Activated naive CD8-positive, alpha-beta T cell treated with anti-CD3 and anti-CD28 coated beads, Interleukin-2, amount 10 ng/mL, durations not matched to agents 7 days and 5 days (primary cell): Measurements from ENCODE around the gene SOCS6. TPM values are rescaled to one million over a fixed set of nuclear protein-coding genes. Genes with fewer than 3 reads are reported as not detected.

ENCODE experiments used
- ATAC-seq: fragments of 150-1000 bp; cut with Tn5 transposase; one replicate; pipeline ENCODE4 v1.10.0; 2021; ENCODE audit warnings: low read depth, moderate library complexity
- POLR2A ChIA-PET: fragments of 350-600 bp; sonication (Branson Sonifier 250); formaldehyde crosslinking; loops from one replicate; lab custom pipeline; 2021; ENCODE audit warnings: antibody characterized with exemption; lab: Charles Lee
- DNase-seq: peaks from one replicate; pipeline ENCODE4 v3.0.0; 2021
- H3K27ac Mint-ChIP-seq: one replicate; pipeline ENCODE4 v1.8.0; 2022; ENCODE audit warnings: mild to moderate bottlenecking, mixed read lengths
- H3K27me3 Mint-ChIP-seq: one replicate; pipeline ENCODE4 v1.8.0; 2022; ENCODE audit warnings: mild to moderate bottlenecking, moderate library complexity, mixed read lengths
- H3K36me3 Mint-ChIP-seq: one replicate; pipeline ENCODE4 v1.8.0; 2021; ENCODE audit warnings: mild to moderate bottlenecking, mixed read lengths
- H3K4me1 Mint-ChIP-seq: one replicate; pipeline ENCODE4 v1.8.0; 2021; ENCODE audit warnings: mixed read lengths
- H3K4me3 Mint-ChIP-seq: one replicate; pipeline ENCODE4 v1.8.0; 2022; ENCODE audit warnings: mild to moderate bottlenecking, moderate library complexity, mixed read lengths
- H3K9me3 Mint-ChIP-seq: one replicate; pipeline ENCODE4 v1.8.0; 2021; ENCODE audit warnings: mixed read lengths
- total RNA-seq, 2 experiments: library from RNA; stranded (reverse); gene quantifications; one replicate each; pipeline ENCODE4 v1.2.3, GENCODE V29; 2021

Gene SOCS6
- total RNA-seq, 2 experiments from 2014 or later, result 1.8 to 1.9 TPM

GRCh38 chr18:70321616-70322015 lies 32.8 kb downstream of the SOCS6 start:
- POLR2A ChIA-PET, result no interaction called here
- no peak overlapping the region for H3K27ac Mint-ChIP-seq
- H3K4me1 Mint-ChIP-seq, result no peaks in the 10 kb centered on the region
- no peak for DNase-seq
- H3K9me3 Mint-ChIP-seq, result no peaks in the 10 kb centered on the region
- peaks cover 1% of the 10 kb centered on the region for H3K36me3 Mint-ChIP-seq
- ATAC-seq, result no peak
- H3K27me3 Mint-ChIP-seq, result no peaks in the 10 kb centered on the region
- H3K4me3 Mint-ChIP-seq, result no peak overlapping the region

- DNase-seq (no peak), ATAC-seq (no peak)
- no peaks in the 10 kb centered on the region for H3K9me3 Mint-ChIP-seq
- peaks cover 1% of the 10 kb centered on the region for H3K36me3 Mint-ChIP-seq
- POLR2A ChIA-PET, result no interaction called here
- H3K4me3 Mint-ChIP-seq, result no peak overlapping the region
- no peak overlapping the region for H3K27ac Mint-ChIP-seq
- H3K27me3 Mint-ChIP-seq, result no peaks in the 10 kb centered on the region
- no peaks in the 10 kb centered on the region for H3K4me1 Mint-ChIP-seq
Measured at GRCh38 chr18:70322385-70322784, 33.5 kb downstream of the SOCS6 start.

GRCh38 chr18:70322928-70323327 lies 34.1 kb downstream of the SOCS6 start:
- Mint-ChIP-seq H3K36me3 (peaks cover 1% of the 10 kb centered on the region), H3K4me3 (no peak overlapping the region), H3K4me1 (no peaks in the 10 kb centered on the region), H3K27me3 (no peaks in the 10 kb centered on the region), H3K27ac (no peak overlapping the region), H3K9me3 (no peaks in the 10 kb centered on the region)
- no peak for ATAC-seq
- DNase-seq, result no peak
- POLR2A ChIA-PET, result no interaction called here

- peaks cover 3% of the 10 kb centered on the region for H3K36me3 Mint-ChIP-seq
- H3K27me3 Mint-ChIP-seq, result no peaks in the 10 kb centered on the region
- H3K4me3 Mint-ChIP-seq, result no peak overlapping the region
- H3K27ac Mint-ChIP-seq, result no peak overlapping the region
- no peaks in the 10 kb centered on the region for H3K4me1 Mint-ChIP-seq
- POLR2A ChIA-PET, result no interaction called here
- DNase-seq (no peak), ATAC-seq (no peak)
- H3K9me3 Mint-ChIP-seq, result no peaks in the 10 kb centered on the region
Measured at GRCh38 chr18:70324897-70325296, 36.1 kb downstream of the SOCS6 start.

- H3K36me3 Mint-ChIP-seq, result peaks cover 3% of the 10 kb centered on the region
- no peak for ATAC-seq
- no peaks in the 10 kb centered on the region for H3K4me1 Mint-ChIP-seq
- no peaks in the 10 kb centered on the region for H3K9me3 Mint-ChIP-seq
- no peak overlapping the region for H3K27ac Mint-ChIP-seq
- POLR2A ChIA-PET, result no interaction called here
- no peaks in the 10 kb centered on the region for H3K27me3 Mint-ChIP-seq
- no peak overlapping the region for H3K4me3 Mint-ChIP-seq
- no peak for DNase-seq
Measured at GRCh38 chr18:70326255-70326654, 37.4 kb downstream of the SOCS6 start.

GRCh38 chr18:70328169-70328568 lies 39.3 kb downstream of the SOCS6 start:
- no peaks in the 10 kb centered on the region for H3K4me1 Mint-ChIP-seq
- no peaks in the 10 kb centered on the region for H3K27me3 Mint-ChIP-seq
- ATAC-seq, result no peak
- POLR2A ChIA-PET, result no interaction called here
- peaks cover 3% of the 10 kb centered on the region for H3K36me3 Mint-ChIP-seq
- no peak for DNase-seq
- H3K4me3 Mint-ChIP-seq, result no peak overlapping the region
- no peaks in the 10 kb centered on the region for H3K9me3 Mint-ChIP-seq
- H3K27ac Mint-ChIP-seq, result no peak overlapping the region

- Mint-ChIP-seq H3K27me3 (no peaks in the 10 kb centered on the region), H3K27ac (no peak overlapping the region), H3K9me3 (no peaks in the 10 kb centered on the region), H3K36me3 (peaks cover 3% of the 10 kb centered on the region), H3K4me3 (no peak overlapping the region), H3K4me1 (no peaks in the 10 kb centered on the region)
- POLR2A ChIA-PET, result no interaction called here
- DNase-seq, result no peak
- no peak for ATAC-seq
Measured at GRCh38 chr18:70329071-70329470, 40.2 kb downstream of the SOCS6 start.

- Mint-ChIP-seq H3K27me3 (no peaks in the 10 kb centered on the region), H3K27ac (no peak overlapping the region), H3K4me1 (no peaks in the 10 kb centered on the region), H3K4me3 (no peak overlapping the region), H3K36me3 (peaks cover 2% of the 10 kb centered on the region), H3K9me3 (no peaks in the 10 kb centered on the region)
- ATAC-seq, result no peak
- POLR2A ChIA-PET, result no interaction called here
- no peak for DNase-seq
Measured at GRCh38 chr18:70330887-70331286, 42.0 kb downstream of the SOCS6 start.

GRCh38 chr18:70331456-70332097 lies 42.7 kb downstream of the SOCS6 start:
- H3K27me3 Mint-ChIP-seq, result no peaks in the 10 kb centered on the region
- H3K9me3 Mint-ChIP-seq, result no peaks in the 10 kb centered on the region
- no peak overlapping the region for H3K27ac Mint-ChIP-seq
- DNase-seq, result no peak
- POLR2A ChIA-PET, result no interaction called here
- peaks cover 2% of the 10 kb centered on the region for H3K36me3 Mint-ChIP-seq
- no peak for ATAC-seq
- no peaks in the 10 kb centered on the region for H3K4me1 Mint-ChIP-seq
- no peak overlapping the region for H3K4me3 Mint-ChIP-seq

GRCh38 chr18:70332694-70333093 lies 43.8 kb downstream of the SOCS6 start:
- Mint-ChIP-seq H3K4me3 (no peak overlapping the region), H3K36me3 (peaks cover 2% of the 10 kb centered on the region), H3K9me3 (no peaks in the 10 kb centered on the region), H3K27me3 (no peaks in the 10 kb centered on the region), H3K4me1 (no peaks in the 10 kb centered on the region), H3K27ac (no peak overlapping the region)
- ATAC-seq, result no peak
- DNase-seq, result no peak
- POLR2A ChIA-PET, result no interaction called here

GRCh38 chr18:70333316-70333715 lies 44.5 kb downstream of the SOCS6 start:
- no peaks in the 10 kb centered on the region for H3K9me3 Mint-ChIP-seq
- DNase-seq (no peak), ATAC-seq (no peak)
- no peaks in the 10 kb centered on the region for H3K27me3 Mint-ChIP-seq
- H3K27ac Mint-ChIP-seq, result no peak overlapping the region
- no peak overlapping the region for H3K4me3 Mint-ChIP-seq
- POLR2A ChIA-PET, result no interaction called here
- peaks cover 2% of the 10 kb centered on the region for H3K36me3 Mint-ChIP-seq
- H3K4me1 Mint-ChIP-seq, result no peaks in the 10 kb centered on the region

GRCh38 chr18:70333757-70334156 lies 44.9 kb downstream of the SOCS6 start:
- H3K4me1 Mint-ChIP-seq, result no peaks in the 10 kb centered on the region
- POLR2A ChIA-PET, result no interaction called here
- no peak for ATAC-seq
- no peaks in the 10 kb centered on the region for H3K27me3 Mint-ChIP-seq
- no peaks in the 10 kb centered on the region for H3K9me3 Mint-ChIP-seq
- H3K27ac Mint-ChIP-seq, result no peak overlapping the region
- no peaks in the 10 kb centered on the region for H3K36me3 Mint-ChIP-seq
- H3K4me3 Mint-ChIP-seq, result no peak overlapping the region
- no peak for DNase-seq

- Mint-ChIP-seq H3K36me3 (no peaks in the 10 kb centered on the region), H3K27me3 (no peaks in the 10 kb centered on the region), H3K27ac (no peak overlapping the region), H3K4me3 (no peak overlapping the region), H3K4me1 (no peaks in the 10 kb centered on the region), H3K9me3 (no peaks in the 10 kb centered on the region)
- POLR2A ChIA-PET, result no interaction called here
- no peak for DNase-seq
- no peak for ATAC-seq
Measured at GRCh38 chr18:70334264-70334663, 45.4 kb downstream of the SOCS6 start.

GRCh38 chr18:70334728-70335329 lies 46.0 kb downstream of the SOCS6 start:
- Mint-ChIP-seq H3K36me3 (no peaks in the 10 kb centered on the region), H3K27me3 (no peaks in the 10 kb centered on the region), H3K4me1 (no peaks in the 10 kb centered on the region), H3K27ac (no peak overlapping the region), H3K4me3 (no peak overlapping the region), H3K9me3 (no peaks in the 10 kb centered on the region)
- no peak for ATAC-seq
- no peak for DNase-seq
- POLR2A ChIA-PET, result no interaction called here
